ENCODE results near the gene IDUA. TPM values are rescaled to one million over a fixed set of nuclear protein-coding genes. Genes with fewer than 3 reads are reported as not detected.

Gene IDUA
- total and polyA plus RNA-seq, 4 donors, result 3.0 to 4.5 (median 3.8) TPM

- no peak overlapping the region for H3K9ac ChIP-seq (ENCODE audit: low read depth in 1 of 2, low read length in 2 of 2)
- WGBS, result 93% methylated on average over 19 of the region's 19 CpGs
- no peak overlapping the region for H3K27ac ChIP-seq (ENCODE audit: low read depth in 1 of 2, low read length in 2 of 2)
- H3K9me3 ChIP-seq (ENCODE audit: control insufficient read depth in 4 of 4, low read length in 3 of 4), result no peaks in the 10 kb centered on the region
- peaks cover 0 to 1% (median 0%) of the 10 kb centered on the region in 4 donors for H3K4me1 ChIP-seq (ENCODE audit: control insufficient read depth in 4 of 4, insufficient read depth in 4 of 4, low read length in 3 of 4)
- TF ChIP-seq FOXA1 (IDR thresholded peaks at IDR 0.05), result no peak
- H3K4me3 ChIP-seq (ENCODE audit: low read depth in 1 of 3, low read length in 3 of 3), result no peak overlapping the region
- no peak for DNase-seq (ENCODE audit: low spot score)
- no peaks in the 10 kb centered on the region for H3K27me3 ChIP-seq (ENCODE audit: control insufficient read depth in 4 of 4, insufficient read depth in 4 of 4, low read length in 3 of 4)
- H3K36me3 ChIP-seq (ENCODE audit: control insufficient read depth in 4 of 4, insufficient read depth in 3 of 4, low read depth in 1 of 4, low read length in 3 of 4), result no peaks in the 10 kb centered on the region
Measured at GRCh38 chr4:947491-947971, 39.3 kb upstream of the IDUA start.

- no peak overlapping the region for H3K9ac ChIP-seq (ENCODE audit: low read depth in 1 of 2, low read length in 2 of 2)
- no peak overlapping the region for H3K27ac ChIP-seq (ENCODE audit: low read depth in 1 of 2, low read length in 2 of 2)
- H3K27me3 ChIP-seq (ENCODE audit: control insufficient read depth in 4 of 4, insufficient read depth in 4 of 4, low read length in 3 of 4), result no peaks in the 10 kb centered on the region
- TF ChIP-seq FOXA1 (IDR thresholded peaks at IDR 0.05) (no peak), YY1 (IDR thresholded peaks at IDR 0.05) (no peak), FOXA2 (IDR thresholded peaks at IDR 0.05) (no peak), ATF3 (IDR thresholded peaks at IDR 0.05) (no peak), SP1 (IDR thresholded peaks at IDR 0.05) (no peak), ZBTB33 (IDR thresholded peaks at IDR 0.05) (no peak), EGR1 (IDR thresholded peaks at IDR 0.05; ENCODE audit: low read depth in 2 of 2) (no peak), HNF4G (IDR thresholded peaks at IDR 0.05) (no peak), TAF1 (conservative IDR thresholded peaks at IDR 0.05) (no peak), JUND (IDR thresholded peaks at IDR 0.05) (no peak)
- DNase-seq (ENCODE audit: low spot score), result no peak
- H3K4me1 ChIP-seq (ENCODE audit: control insufficient read depth in 4 of 4, insufficient read depth in 4 of 4, low read length in 3 of 4), result peaks cover 0 to 1% (median 0%) of the 10 kb centered on the region in 4 donors
- WGBS, result 87% methylated on average over 33 of the region's 33 CpGs
- H3K36me3 ChIP-seq (ENCODE audit: control insufficient read depth in 4 of 4, insufficient read depth in 3 of 4, low read depth in 1 of 4, low read length in 3 of 4), result peaks cover 0 to 3% (median under 1%) of the 10 kb centered on the region in 4 donors
- H3K4me3 ChIP-seq (ENCODE audit: low read depth in 1 of 3, low read length in 3 of 3), result no peak overlapping the region
- no peaks in the 10 kb centered on the region for H3K9me3 ChIP-seq (ENCODE audit: control insufficient read depth in 4 of 4, low read length in 3 of 4)
Measured at GRCh38 chr4:948101-948935, 38.5 kb upstream of the IDUA start.

GRCh38 chr4:948936-949300, 37.9 kb upstream of the IDUA start:
- Histone ChIP-seq H3K27me3 (ENCODE audit: control insufficient read depth in 4 of 4, insufficient read depth in 4 of 4, low read length in 3 of 4) (no peaks in the 10 kb centered on the region), H3K9me3 (ENCODE audit: control insufficient read depth in 4 of 4, low read length in 3 of 4) (no peaks in the 10 kb centered on the region), H3K4me3 (ENCODE audit: low read depth in 1 of 3, low read length in 3 of 3) (no peak overlapping the region), H3K27ac (ENCODE audit: low read depth in 1 of 2, low read length in 2 of 2) (no peak overlapping the region), H3K9ac (ENCODE audit: low read depth in 1 of 2, low read length in 2 of 2) (no peak overlapping the region), H3K4me1 (ENCODE audit: control insufficient read depth in 4 of 4, insufficient read depth in 4 of 4, low read length in 3 of 4) (no peaks in the 10 kb centered on the region), H3K36me3 (ENCODE audit: control insufficient read depth in 4 of 4, insufficient read depth in 3 of 4, low read depth in 1 of 4, low read length in 3 of 4) (peaks cover 0 to 8% (median 2%) of the 10 kb centered on the region in 4 donors)
- DNase-seq (ENCODE audit: low spot score), result no peak
- 93% methylated on average over 13 of the region's 13 CpGs for WGBS
- TF ChIP-seq NR2F2 (IDR thresholded peaks at IDR 0.05), result no peak
- TF ChIP-seq CTCF (IDR thresholded peaks at IDR 0.05; ENCODE audit: low read depth, low read length, missing input control), result no peak
- no peak for TF ChIP-seq HNF4G (IDR thresholded peaks at IDR 0.05)
- no peak for TF ChIP-seq SP1 (IDR thresholded peaks at IDR 0.05)
- no peak for TF ChIP-seq FOXA2 (IDR thresholded peaks at IDR 0.05)
- TF ChIP-seq ZBTB33 (IDR thresholded peaks at IDR 0.05), result no peak
- no peak for TF ChIP-seq ATF3 (IDR thresholded peaks at IDR 0.05)
- TF ChIP-seq EGR1 (IDR thresholded peaks at IDR 0.05; ENCODE audit: low read depth in 2 of 2), result no peak
- no peak for TF ChIP-seq GABPA (IDR thresholded peaks at IDR 0.05 in 1 of 2, conservative IDR thresholded peaks at IDR 0.05 in 1 of 2)

All from liver (tissue), 9 donors.